GM19463 (cell line): ENCODE results near the gene CCDC43.

ENCODE experiments used
- ATAC-seq: cut with Tn5 transposase; IDR thresholded peaks from one replicate; pipeline ENCODE4 v1.9.1; 2021; ENCODE audit warnings: mild to moderate bottlenecking, moderate library complexity; ENCODE audit not compliant: unreplicated experiment

Gene CCDC43

GRCh38 chr17:44628243-44629188 is 61.1 kb downstream of the CCDC43 start:
- ATAC-seq: no peak

GRCh38 chr17:44627513-44628242 is 61.9 kb downstream of the CCDC43 start:
- no peak for ATAC-seq
